Hepatocyte (in vitro differentiated cells): ENCODE data around the gene ZNF219. TPM values are rescaled to one million over a fixed set of nuclear protein-coding genes. Genes with fewer than 3 reads are reported as not detected.

Experiments
- DNase-seq: peaks from one replicate; pipeline ENCODE4 v3.0.0-alpha.2; 2016; ENCODE audit warnings: low spot score
- H2AFZ ChIP-seq: fragments of 200-600 bp; sonication (generic); 2 replicates; pipeline ENCODE4 v1.6.0; 2016; ENCODE audit warnings: antibody characterized with exemption, mild to moderate bottlenecking
- H3K27ac ChIP-seq: fragments of 200-600 bp; sonication (generic); 2 replicates; pipeline ENCODE4 v1.5.1; 2016; ENCODE audit warnings: mild to moderate bottlenecking
- H3K27me3 ChIP-seq: fragments of 200-600 bp; sonication (generic); 2 replicates; pipeline ENCODE4 v1.6.1; 2016
- H3K36me3 ChIP-seq: fragments of 200-600 bp; sonication (generic); replicated peaks from 2 replicates; pipeline ENCODE4 v1.5.1; 2016; ENCODE audit warnings: low read depth; ENCODE audit not compliant: insufficient read depth
- H3K4me1 ChIP-seq: fragments of 200-600 bp; sonication (generic); 2 replicates; pipeline ENCODE4 v1.5.1; 2016; ENCODE audit warnings: mild to moderate bottlenecking, moderate library complexity; ENCODE audit not compliant: insufficient read depth
- H3K4me2 ChIP-seq: fragments of 200-600 bp; sonication (generic); 2 replicates; pipeline ENCODE4 v1.6.0; 2016
- H3K4me3 ChIP-seq: fragments of 200-600 bp; sonication (generic); 2 replicates; pipeline ENCODE4 v1.5.1; 2016; ENCODE audit warnings: mild to moderate bottlenecking
- H3K79me2 ChIP-seq: fragments of 200-600 bp; sonication (generic); 2 replicates; pipeline ENCODE4 v1.6.0; 2017; ENCODE audit warnings: mild to moderate bottlenecking
- H3K9me2 ChIP-seq: fragments of 200-600 bp; sonication (generic); replicated peaks from 2 replicates; pipeline ENCODE4 v1.6.0; 2017; ENCODE audit warnings: mild to moderate bottlenecking; ENCODE audit not compliant: insufficient read depth
- H3K9me3 ChIP-seq: fragments of 200-600 bp; sonication (generic); 2 replicates; pipeline ENCODE4 v1.5.1; 2016; ENCODE audit warnings: low read depth, mild to moderate bottlenecking
- H4K20me1 ChIP-seq: fragments of 200-600 bp; sonication (generic); 2 replicates; pipeline ENCODE4 v1.6.0; 2016; ENCODE audit warnings: mild to moderate bottlenecking; ENCODE audit not compliant: insufficient read depth, poor library complexity, severe bottlenecking
- EZH2 ChIP-seq: fragments of 200-600 bp; sonication (generic); IDR thresholded peaks from 2 replicates; pipeline ENCODE4 v1.6.1; 2016; ENCODE audit warnings: antibody characterized with exemption, mild to moderate bottlenecking, borderline replicate concordance
- EZH2phosphoT487 ChIP-seq: fragments of 200-600 bp; sonication (generic); IDR thresholded peaks from one replicate; pipeline ENCODE4 v1.6.1; 2018; ENCODE audit warnings: antibody characterized with exemption, mild to moderate bottlenecking, low read depth, moderate library complexity; ENCODE audit not compliant: unreplicated experiment, severe bottlenecking
- WGBS: methylation state at CpG from one replicate; pipeline ENCODE4 v1.1.6; 2016; ENCODE audit warnings: low lambda C conversion rate; ENCODE audit errors: missing lambda C conversion rate; 5-methylcytosine and 5-hydroxymethylcytosine counted together
- polyA plus RNA-seq: library from polyadenylated mRNA; unstranded; fragments of >200 nt; fragmentation: Nextera tagmentation; extraction: Ambion mirVana; gene quantifications from 2 replicates; pipeline ENCODE4 v1.2.1, GENCODE V29; 2016
- total RNA-seq: library from RNA; depleted of rRNA; stranded (reverse); fragments of >200 nt; gene quantifications from 2 replicates; pipeline ENCODE4 v1.2.3, GENCODE V29; 2014
- TF ChIP-seq, protein P1 (sequence below): fragments of 200-600 bp; sonication (generic); IDR thresholded peaks from 2 replicates; pipeline ENCODE4 v1.5.1; 2016; ENCODE audit warnings: antibody characterized with exemption, mild to moderate bottlenecking; ENCODE audit not compliant: poor library complexity

The ZNF219 gene
- total and polyA plus RNA-seq, 2 experiments from 2014 or later: 25.1 to 29.5 TPM

- no peaks in the 10 kb centered on the region for H3K36me3 ChIP-seq
- no peaks in the 10 kb centered on the region for H3K9me3 ChIP-seq
- H3K27me3 ChIP-seq: no peaks in the 10 kb centered on the region
- no peak overlapping the region for H3K4me3 ChIP-seq
- peaks cover 12% of the 10 kb centered on the region for H3K4me1 ChIP-seq
- no peaks in the 10 kb centered on the region for H3K9me2 ChIP-seq
- H2AFZ ChIP-seq: no peak overlapping the region
- H3K27ac ChIP-seq: no peak overlapping the region
- TF ChIP-seq, protein P1, sequence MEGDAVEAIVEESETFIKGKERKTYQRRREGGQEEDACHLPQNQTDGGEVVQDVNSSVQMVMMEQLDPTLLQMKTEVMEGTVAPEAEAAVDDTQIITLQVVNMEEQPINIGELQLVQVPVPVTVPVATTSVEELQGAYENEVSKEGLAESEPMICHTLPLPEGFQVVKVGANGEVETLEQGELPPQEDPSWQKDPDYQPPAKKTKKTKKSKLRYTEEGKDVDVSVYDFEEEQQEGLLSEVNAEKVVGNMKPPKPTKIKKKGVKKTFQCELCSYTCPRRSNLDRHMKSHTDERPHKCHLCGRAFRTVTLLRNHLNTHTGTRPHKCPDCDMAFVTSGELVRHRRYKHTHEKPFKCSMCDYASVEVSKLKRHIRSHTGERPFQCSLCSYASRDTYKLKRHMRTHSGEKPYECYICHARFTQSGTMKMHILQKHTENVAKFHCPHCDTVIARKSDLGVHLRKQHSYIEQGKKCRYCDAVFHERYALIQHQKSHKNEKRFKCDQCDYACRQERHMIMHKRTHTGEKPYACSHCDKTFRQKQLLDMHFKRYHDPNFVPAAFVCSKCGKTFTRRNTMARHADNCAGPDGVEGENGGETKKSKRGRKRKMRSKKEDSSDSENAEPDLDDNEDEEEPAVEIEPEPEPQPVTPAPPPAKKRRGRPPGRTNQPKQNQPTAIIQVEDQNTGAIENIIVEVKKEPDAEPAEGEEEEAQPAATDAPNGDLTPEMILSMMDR: no peak
- H3K79me2 ChIP-seq: peaks cover 24% of the 10 kb centered on the region
- 86% methylated on average over 9 of the region's 9 CpGs for WGBS
- no peak for DNase-seq
- no peak overlapping the region for H3K4me2 ChIP-seq
- peaks cover 5% of the 10 kb centered on the region for H4K20me1 ChIP-seq
Measured at GRCh38 chr14:21075719-21076437, 22.6 kb downstream of the ZNF219 start.

- Histone ChIP-seq H3K4me2 (no peak overlapping the region), H3K27ac (no peak overlapping the region), H3K9me2 (no peaks in the 10 kb centered on the region), H3K4me1 (peaks cover 13% of the 10 kb centered on the region), H3K27me3 (no peaks in the 10 kb centered on the region), H2AFZ (no peak overlapping the region), H4K20me1 (peaks cover 5% of the 10 kb centered on the region), H3K36me3 (no peaks in the 10 kb centered on the region), H3K9me3 (no peaks in the 10 kb centered on the region), H3K79me2 (peaks cover 27% of the 10 kb centered on the region), H3K4me3 (no peak overlapping the region)
- no peak for TF ChIP-seq EZH2
- no peak for TF ChIP-seq EZH2phosphoT487
- TF ChIP-seq, protein P1: no peak
- DNase-seq: no peak
- 94% methylated on average over 22 of the region's 26 CpGs for WGBS
Measured at GRCh38 chr14:21074398-21075272, 23.8 kb downstream of the ZNF219 start.

DNA sequence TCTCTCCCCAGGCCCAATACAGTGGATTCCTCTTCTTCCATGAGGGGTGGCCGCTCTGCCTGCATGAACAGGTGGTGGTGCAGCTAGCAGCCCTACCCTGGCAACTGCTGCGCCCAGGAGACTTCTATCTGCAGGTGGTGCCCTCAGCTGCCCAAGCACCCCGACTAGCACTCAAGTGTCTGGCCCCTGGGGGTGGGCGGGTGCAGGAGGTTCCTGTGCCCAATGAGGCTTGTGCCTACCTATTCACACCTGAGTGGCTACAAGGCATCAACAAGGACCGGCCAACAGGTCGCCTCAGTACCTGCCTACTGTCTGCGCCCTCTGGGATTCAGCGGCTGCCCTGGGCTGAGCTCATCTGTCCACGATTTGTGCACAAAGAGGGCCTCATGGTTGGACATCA lies 24.5 kb downstream of the ZNF219 start:
- no peaks in the 10 kb centered on the region for H3K36me3 ChIP-seq
- no peaks in the 10 kb centered on the region for H3K9me2 ChIP-seq
- no peak overlapping the region for H3K4me3 ChIP-seq
- peaks cover 5% of the 10 kb centered on the region for H4K20me1 ChIP-seq
- no peaks in the 10 kb centered on the region for H3K9me3 ChIP-seq
- TF ChIP-seq EZH2phosphoT487: no peak
- TF ChIP-seq, protein P1: no peak
- TF ChIP-seq EZH2: no peak
- H3K4me2 ChIP-seq: no peak overlapping the region
- no peak for DNase-seq
- H2AFZ ChIP-seq: no peak overlapping the region
- 97% methylated on average over 9 of the region's 9 CpGs for WGBS
- H3K27ac ChIP-seq: no peak overlapping the region
- peaks cover 16% of the 10 kb centered on the region for H3K4me1 ChIP-seq
- H3K79me2 ChIP-seq: peaks cover 27% of the 10 kb centered on the region
- no peaks in the 10 kb centered on the region for H3K27me3 ChIP-seq
